ENCODE measurements around the gene FADS3.

DNA sequence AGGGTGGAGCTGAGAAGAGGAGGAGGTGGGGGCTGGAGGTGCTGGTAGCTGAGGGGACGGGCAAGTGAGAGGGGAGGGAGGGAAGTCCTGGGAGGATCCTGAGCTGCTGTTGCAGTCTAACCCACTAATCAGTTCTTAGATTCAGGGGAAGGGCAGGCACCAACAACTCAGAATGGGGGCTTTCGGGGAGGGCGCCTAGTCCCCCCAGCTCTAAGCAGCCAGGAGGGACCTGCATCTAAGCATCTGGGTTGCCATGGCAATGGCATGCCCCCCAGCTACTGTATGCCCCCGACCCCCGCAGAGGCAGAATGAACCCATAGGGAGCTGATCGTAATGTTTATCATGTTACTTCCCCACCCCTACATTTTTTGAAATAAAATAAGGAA lies 24.4 kb downstream of the FADS3 start:
- TF ChIP-seq CTCF (IDR thresholded peaks at IDR 0.05; ENCODE audit: extremely low read depth in 1 of 2, insufficient read depth in 1 of 2, low read depth in 1 of 2, low read length in 2 of 2) (no peak), POLR2A (IDR thresholded peaks at IDR 0.05; ENCODE audit: low read depth, low read length) (no peak), EZH2 (IDR thresholded peaks at IDR 0.05; ENCODE audit: borderline replicate concordance, low read depth, low read length, severe bottlenecking) (no peak), FOS (IDR thresholded peaks at IDR 0.05; ENCODE audit: borderline replicate concordance, insufficient read depth, low read length) (no peak)
